Fibroblast of villous mesenchyme (primary cell): Measurements from ENCODE around the gene GGCX. TPM values are rescaled to one million over a fixed set of nuclear protein-coding genes. Genes with fewer than 3 reads are reported as not detected.
A peak's percentile ranks its signal among the peaks of the same experiment; 100 is the strongest.

Experiments used
- DNase-seq: peaks from one replicate; pipeline ENCODE4 v3.0.0-alpha.2; 2010; ENCODE audit warnings: low read depth
- H3K4me3 ChIP-seq: 2 replicates; pipeline ENCODE4 v1.5.1; 2011; ENCODE audit warnings: low read depth, mild to moderate bottlenecking, low read length
- CTCF ChIP-seq: IDR thresholded peaks from 2 replicates; pipeline ENCODE4 v1.5.1; 2012; ENCODE audit warnings: low read depth, mild to moderate bottlenecking, low read length; ENCODE audit not compliant: insufficient read depth
- total RNA-seq: library from RNA; depleted of rRNA; stranded (reverse); fragments of >200 nt; gene quantifications from 2 replicates; pipeline ENCODE4 v1.2.3, GENCODE V29; 2012

GGCX gene
- total RNA-seq, 1 donor, result 51.4 TPM

- TF ChIP-seq CTCF, result peak; percentile 89
- DNase-seq, result peak; percentile 83
These were observed 9.3 kb downstream of the GGCX start for GRCh38 chr2:85551698-85552678.

GRCh38 chr2:85550486-85550885 lies 10.8 kb downstream of the GGCX start:
- H3K4me3 ChIP-seq, result no peak overlapping the region
- no peak for DNase-seq
- TF ChIP-seq CTCF, result no peak

More at GRCh38 chr2:85551698-85552678, 9.3 kb downstream of the GGCX start:
- H3K4me3 ChIP-seq, result no peak overlapping the region

- no peak for TF ChIP-seq CTCF
- DNase-seq, result peak; percentile 98
- H3K4me3 ChIP-seq, result no peak overlapping the region
These were observed 11.5 kb downstream of the GGCX start for GRCh38 chr2:85549826-85550225.

GRCh38 chr2:85549095-85549494 lies 12.2 kb downstream of the GGCX start:
- DNase-seq, result peak; percentile 14
- TF ChIP-seq CTCF, result no peak
- H3K4me3 ChIP-seq, result no peak overlapping the region

- TF ChIP-seq CTCF, result no peak
- no peak overlapping the region for H3K4me3 ChIP-seq
- DNase-seq, result no peak
These were observed 12.7 kb downstream of the GGCX start for GRCh38 chr2:85548608-85548900.

- TF ChIP-seq CTCF, result no peak
- no peak overlapping the region for H3K4me3 ChIP-seq
- peak; percentile 39 for DNase-seq
These were observed 13.3 kb downstream of the GGCX start for GRCh38 chr2:85547859-85548607.
